ENCODE results near the gene TDRD7. TPM values are rescaled to one million over a fixed set of nuclear protein-coding genes. Genes with fewer than 3 reads are reported as not detected.

The TDRD7 gene
- total RNA-seq, 4 donors from 2014 or later: 10.1 to 21.4 (median 18.6) TPM

DNA sequence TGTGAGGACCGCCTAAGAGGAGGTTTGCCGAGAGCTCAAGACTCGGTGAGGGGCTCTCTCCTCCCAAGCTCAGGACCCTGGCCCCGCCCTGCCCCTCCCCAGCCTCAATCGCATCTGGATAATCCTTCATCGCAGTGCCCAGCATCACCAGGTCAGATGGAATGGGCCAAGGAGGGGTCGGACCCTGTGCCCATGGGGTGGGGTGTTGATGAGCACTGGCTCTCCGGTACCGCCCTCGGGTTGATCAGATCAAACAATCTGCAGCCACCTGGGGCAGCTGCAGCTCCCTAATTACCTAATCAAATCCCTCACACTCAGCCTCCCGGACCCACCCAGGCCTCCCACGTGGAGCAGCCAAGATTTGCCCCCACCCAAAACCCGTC, 24.4 kb upstream of the TDRD7 start:
- ATAC-seq: no peak
- TF ChIP-seq EP300 (IDR thresholded peaks at IDR 0.05): no peak
- no peak for TF ChIP-seq POLR2A (IDR thresholded peaks at IDR 0.05)
- no peak for TF ChIP-seq POLR2AphosphoS5 (IDR thresholded peaks at IDR 0.05)
- TF ChIP-seq, protein P1, sequence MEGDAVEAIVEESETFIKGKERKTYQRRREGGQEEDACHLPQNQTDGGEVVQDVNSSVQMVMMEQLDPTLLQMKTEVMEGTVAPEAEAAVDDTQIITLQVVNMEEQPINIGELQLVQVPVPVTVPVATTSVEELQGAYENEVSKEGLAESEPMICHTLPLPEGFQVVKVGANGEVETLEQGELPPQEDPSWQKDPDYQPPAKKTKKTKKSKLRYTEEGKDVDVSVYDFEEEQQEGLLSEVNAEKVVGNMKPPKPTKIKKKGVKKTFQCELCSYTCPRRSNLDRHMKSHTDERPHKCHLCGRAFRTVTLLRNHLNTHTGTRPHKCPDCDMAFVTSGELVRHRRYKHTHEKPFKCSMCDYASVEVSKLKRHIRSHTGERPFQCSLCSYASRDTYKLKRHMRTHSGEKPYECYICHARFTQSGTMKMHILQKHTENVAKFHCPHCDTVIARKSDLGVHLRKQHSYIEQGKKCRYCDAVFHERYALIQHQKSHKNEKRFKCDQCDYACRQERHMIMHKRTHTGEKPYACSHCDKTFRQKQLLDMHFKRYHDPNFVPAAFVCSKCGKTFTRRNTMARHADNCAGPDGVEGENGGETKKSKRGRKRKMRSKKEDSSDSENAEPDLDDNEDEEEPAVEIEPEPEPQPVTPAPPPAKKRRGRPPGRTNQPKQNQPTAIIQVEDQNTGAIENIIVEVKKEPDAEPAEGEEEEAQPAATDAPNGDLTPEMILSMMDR (IDR thresholded peaks at IDR 0.05): no peak
- Histone ChIP-seq H3K27me3 (peaks cover 58% of the 10 kb centered on the region), H3K9me3 (no peaks in the 10 kb centered on the region), H3K36me3 (peaks cover 0 to 3% of the 10 kb centered on the region in 2 donors), H3K4me1 (peaks cover 0 to 10% (median 3%) of the 10 kb centered on the region in 3 donors), H3K4me3 (no peak overlapping the region), H3K27ac (no peak overlapping the region)
- 20 to 71% methylated on average over 1 of the region's 13 CpGs for WGBS, 2 donors (ENCODE audit: low coverage in 1 of 2)

DNA sequence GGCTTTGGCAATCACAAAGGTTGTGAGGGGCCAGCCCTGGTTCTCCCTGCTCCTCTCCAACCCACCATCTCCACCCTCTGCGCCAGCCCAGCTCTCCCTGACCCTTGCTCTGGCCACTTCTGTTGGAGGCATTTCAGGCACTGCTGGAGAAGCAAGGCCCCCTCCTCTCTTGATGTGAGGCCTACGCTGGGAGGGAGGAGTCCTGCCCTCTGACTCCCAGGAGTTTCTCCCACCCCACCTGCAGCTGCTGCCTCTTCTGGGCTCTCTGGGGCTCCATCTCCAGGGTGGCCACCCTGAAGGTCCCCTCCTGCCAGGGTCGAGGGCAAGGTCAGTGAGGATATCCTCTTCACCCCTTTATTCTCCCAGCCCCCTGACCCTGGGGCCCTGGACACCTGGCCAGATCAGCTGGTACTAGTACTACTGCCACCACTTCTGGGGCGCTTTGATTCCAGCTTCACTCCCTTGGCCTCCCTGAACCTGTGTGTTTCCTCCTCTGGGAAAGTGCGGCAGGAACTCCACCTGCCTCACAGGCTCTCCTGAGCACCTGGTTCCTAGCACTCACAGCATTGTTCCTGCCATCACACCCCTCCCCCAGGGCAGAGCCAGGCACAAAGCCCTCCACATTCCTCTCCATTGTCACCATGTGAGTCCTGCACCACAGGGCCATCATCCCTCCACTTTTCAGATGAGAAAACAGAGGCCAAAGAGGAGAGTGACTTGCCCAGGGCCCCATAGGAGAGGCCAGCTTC, 23.8 kb upstream of the TDRD7 start:
- no peak for ATAC-seq
- no peak overlapping the region for H3K4me3 ChIP-seq
- no peak for TF ChIP-seq POLR2AphosphoS5 (IDR thresholded peaks at IDR 0.05)
- TF ChIP-seq POLR2A (IDR thresholded peaks at IDR 0.05): no peak
- peaks cover 0 to 10% (median 3%) of the 10 kb centered on the region in 3 donors for H3K4me1 ChIP-seq
- WGBS, 2 donors (ENCODE audit: low coverage in 1 of 2): 81 to 85% methylated on average over 2 to 3 of the region's 5 CpGs
- H3K9me3 ChIP-seq: no peaks in the 10 kb centered on the region
- H3K36me3 ChIP-seq: no peaks in the 10 kb centered on the region
- H3K27me3 ChIP-seq: peaks cover 58% of the 10 kb centered on the region
- no peak overlapping the region for H3K27ac ChIP-seq

DNA sequence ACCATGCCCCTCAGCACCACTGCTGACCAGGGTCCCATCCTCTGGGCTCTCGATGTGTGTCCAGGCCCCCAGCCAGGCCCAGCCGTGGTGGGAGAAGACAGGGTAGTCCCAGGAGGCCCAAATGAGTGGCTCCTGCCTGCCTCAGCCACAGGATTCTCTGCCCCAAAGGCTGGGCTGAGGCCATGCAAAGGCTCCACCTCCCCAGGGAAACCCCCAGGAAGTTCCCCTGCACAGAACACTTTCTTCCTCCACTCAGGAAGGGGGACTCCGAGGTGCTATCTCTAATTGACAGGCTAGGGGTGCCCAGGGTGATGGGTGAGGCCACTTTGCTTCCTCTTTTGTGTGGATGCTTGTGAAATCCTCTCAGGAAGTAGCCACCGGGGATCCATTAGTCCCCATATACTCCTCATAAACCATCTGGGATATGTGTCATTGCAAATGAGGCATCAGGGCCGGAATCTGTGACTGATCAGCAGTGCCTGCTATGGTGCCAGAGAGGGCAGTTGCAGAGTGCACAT, 23.1 kb upstream of the TDRD7 start:
- Histone ChIP-seq H3K9me3 (no peaks in the 10 kb centered on the region), H3K4me1 (peaks cover 0 to 10% (median 3%) of the 10 kb centered on the region in 3 donors), H3K27me3 (peaks cover 58% of the 10 kb centered on the region), H3K27ac (no peak overlapping the region), H3K36me3 (no peaks in the 10 kb centered on the region), H3K4me3 (no peak overlapping the region)
- no peak for ATAC-seq
- 43% methylated on average over 1 of the region's 5 CpGs; no CpG with 5 or more reads in 1 of the 2 donors for WGBS, 2 donors (ENCODE audit: low coverage in 1 of 2)
- no peak for TF ChIP-seq EP300 (IDR thresholded peaks at IDR 0.05)
- TF ChIP-seq, protein P1 (IDR thresholded peaks at IDR 0.05): no peak
- no peak for TF ChIP-seq POLR2AphosphoS5 (IDR thresholded peaks at IDR 0.05)
- no peak for TF ChIP-seq POLR2A (IDR thresholded peaks at IDR 0.05)

DNA sequence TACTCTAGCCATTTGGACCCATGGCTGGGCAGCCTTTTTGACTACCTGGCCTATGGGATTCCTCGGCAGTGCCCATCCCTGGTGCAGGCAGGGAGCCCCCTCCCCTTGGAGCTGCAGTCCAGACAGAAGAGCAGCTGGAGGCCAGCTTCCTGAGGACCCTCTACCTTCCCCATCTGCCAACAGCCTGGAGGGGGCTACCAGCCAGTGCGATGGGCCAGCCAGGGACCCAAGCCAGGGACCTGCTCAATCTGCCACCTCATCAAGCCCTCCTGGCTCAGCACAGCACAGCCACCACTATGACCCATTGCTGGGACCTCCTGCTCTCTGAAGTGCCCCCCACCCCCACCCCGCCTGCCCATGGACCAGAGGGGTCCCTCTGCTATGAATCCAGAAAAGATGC, 22.6 kb upstream of the TDRD7 start:
- ATAC-seq: no peak
- no peak for TF ChIP-seq EP300 (IDR thresholded peaks at IDR 0.05)
- no peak for TF ChIP-seq POLR2A (IDR thresholded peaks at IDR 0.05)
- TF ChIP-seq, protein P1 (IDR thresholded peaks at IDR 0.05): no peak
- no peak for TF ChIP-seq POLR2AphosphoS5 (IDR thresholded peaks at IDR 0.05)
- WGBS, 2 donors (ENCODE audit: low coverage in 1 of 2): no CpG with 5 or more reads among the region's 3 CpGs
- Histone ChIP-seq H3K27ac (no peak overlapping the region), H3K36me3 (no peaks in the 10 kb centered on the region), H3K27me3 (peaks cover 58% of the 10 kb centered on the region), H3K9me3 (no peaks in the 10 kb centered on the region), H3K4me3 (no peak overlapping the region), H3K4me1 (peaks cover 0 to 10% (median 3%) of the 10 kb centered on the region in 3 donors)

DNA sequence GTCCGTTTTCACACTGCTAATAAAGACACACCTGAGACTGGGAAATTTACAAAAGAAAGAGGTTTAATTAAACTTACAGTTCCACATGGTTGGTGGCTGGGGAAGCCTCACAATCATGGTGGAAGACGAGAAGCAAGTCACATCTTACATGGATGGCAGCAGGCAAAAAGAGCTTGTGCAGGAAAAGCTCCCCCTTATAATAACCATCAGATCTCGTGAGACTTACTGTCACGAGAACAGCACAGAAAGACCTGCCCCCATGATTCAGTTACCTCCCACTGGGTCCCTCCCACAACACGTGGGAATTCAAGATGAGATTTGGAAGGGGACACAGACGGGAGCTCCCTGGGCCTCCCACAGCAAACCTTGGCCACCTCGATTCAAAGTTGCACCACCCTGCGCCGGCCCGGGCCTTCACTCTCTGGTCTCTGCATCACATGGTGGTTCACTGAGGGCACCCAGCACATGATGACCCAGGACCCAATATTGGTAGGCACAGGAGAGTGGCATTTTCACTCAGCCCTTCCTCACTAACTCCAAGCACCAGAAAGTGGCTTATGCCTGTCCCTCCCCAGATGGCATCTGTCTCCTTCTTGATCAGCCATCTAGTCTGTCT, 21.0 kb upstream of the TDRD7 start:
- TF ChIP-seq EP300 (IDR thresholded peaks at IDR 0.05): no peak
- TF ChIP-seq, protein P1 (IDR thresholded peaks at IDR 0.05): no peak
- no peak for TF ChIP-seq POLR2A (IDR thresholded peaks at IDR 0.05)
- no peak for TF ChIP-seq POLR2AphosphoS5 (IDR thresholded peaks at IDR 0.05)
- peaks cover 54% of the 10 kb centered on the region for H3K27me3 ChIP-seq
- ATAC-seq: no peak
- H3K9me3 ChIP-seq: no peaks in the 10 kb centered on the region
- no peak overlapping the region for H3K4me3 ChIP-seq
- H3K36me3 ChIP-seq: no peaks in the 10 kb centered on the region
- no peak overlapping the region for H3K27ac ChIP-seq
- peaks cover 0 to 10% (median 3%) of the 10 kb centered on the region in 3 donors for H3K4me1 ChIP-seq
- WGBS, 2 donors (ENCODE audit: low coverage in 1 of 2): 78 to 100% methylated on average over 5 of the region's 10 CpGs
